GM23338 (cell line): ENCODE measurements around the gene PLXNA2. TPM values are rescaled to one million over a fixed set of nuclear protein-coding genes. Genes with fewer than 3 reads are reported as not detected.

Experiments
- ATAC-seq: fragments of 200-7000 bp; cut with Tn5 transposase; 3 replicates; pipeline ENCODE4 v1.9.1; 2020
- DNase-seq: peaks from one replicate; pipeline ENCODE4 v3.0.0-alpha.2; 2015; ENCODE audit warnings: low spot score
- H2AFZ ChIP-seq: fragments of 200-600 bp; sonication (generic); 2 replicates; pipeline ENCODE4 v1.8.0; 2016; ENCODE audit warnings: antibody characterized with exemption, mild to moderate bottlenecking, moderate library complexity
- H3F3A ChIP-seq: fragments of 200-600 bp; sonication (generic); replicated peaks from 2 replicates; pipeline ENCODE4 v1.8.0; 2017; ENCODE audit warnings: antibody characterized with exemption, mixed run types, low read depth
- H3K27ac ChIP-seq: fragments of 200-600 bp; sonication (generic); 2 replicates; pipeline ENCODE4 v1.6.1; 2016; ENCODE audit warnings: low read depth
- H3K27me3 ChIP-seq: fragments of 200-600 bp; sonication (generic); 2 replicates; pipeline ENCODE4 v1.8.0; 2016; ENCODE audit warnings: mild to moderate bottlenecking, mixed run types, moderate library complexity; ENCODE audit not compliant: insufficient read depth
- H3K36me3 ChIP-seq: fragments of 200-600 bp; sonication (generic); 2 replicates; pipeline ENCODE4 v1.8.0; 2016; ENCODE audit warnings: mild to moderate bottlenecking; ENCODE audit not compliant: insufficient read depth
- H3K4me1 ChIP-seq: fragments of 200-600 bp; sonication (generic); 2 replicates; pipeline ENCODE4 v1.8.0; 2016; ENCODE audit warnings: mild to moderate bottlenecking, moderate library complexity; ENCODE audit not compliant: insufficient read depth
- H3K4me2 ChIP-seq: fragments of 200-600 bp; sonication (generic); 2 replicates; pipeline ENCODE4 v1.7.1; 2017; ENCODE audit warnings: mixed run types
- H3K4me3 ChIP-seq: fragments of 200-600 bp; sonication (generic); 2 replicates; pipeline ENCODE4 v1.6.1; 2016; ENCODE audit warnings: mixed run types
- H3K79me2 ChIP-seq: fragments of 200-600 bp; sonication (generic); replicated peaks from 2 replicates; pipeline ENCODE4 v1.8.0; 2017; ENCODE audit warnings: mild to moderate bottlenecking; ENCODE audit not compliant: insufficient read depth
- H3K9me2 ChIP-seq: fragments of 200-600 bp; sonication (generic); 2 replicates; pipeline ENCODE4 v1.8.0; 2017; ENCODE audit not compliant: insufficient read depth
- H4K20me1 ChIP-seq: fragments of 200-600 bp; sonication (generic); replicated peaks from 2 replicates; pipeline ENCODE4 v1.8.0; 2017; ENCODE audit warnings: mild to moderate bottlenecking; ENCODE audit not compliant: insufficient read depth
- H3K27ac Mint-ChIP-seq: 2 replicates; pipeline ENCODE4 v1.8.0; 2020; ENCODE audit warnings: inconsistent platforms, mild to moderate bottlenecking, moderate library complexity, mixed read lengths
- H3K27me3 Mint-ChIP-seq: 3 replicates; pipeline ENCODE4 v1.8.0; 2022; ENCODE audit warnings: low read depth, mild to moderate bottlenecking, moderate library complexity, mixed read lengths, inconsistent platforms; ENCODE audit not compliant: insufficient read depth, poor library complexity
- H3K36me3 Mint-ChIP-seq: 3 replicates; pipeline ENCODE4 v1.8.0; 2021; ENCODE audit warnings: low read depth, mild to moderate bottlenecking, inconsistent platforms, moderate library complexity, mixed read lengths
- H3K4me1 Mint-ChIP-seq: 3 replicates; pipeline ENCODE4 v1.8.0; 2020; ENCODE audit warnings: mild to moderate bottlenecking, inconsistent platforms, mixed read lengths
- H3K4me3 Mint-ChIP-seq: 3 replicates; pipeline ENCODE4 v1.8.0; 2021; ENCODE audit warnings: moderate library complexity, mild to moderate bottlenecking, inconsistent platforms, mixed read lengths
- H3K9me3 Mint-ChIP-seq: 3 replicates; pipeline ENCODE4 v1.8.0; 2020; ENCODE audit warnings: moderate library complexity, mild to moderate bottlenecking, inconsistent platforms, mixed read lengths
- CREB1 ChIP-seq: fragments of 250-450 bp; sonication (Bioruptor Pico); IDR thresholded peaks from 2 replicates; pipeline ENCODE4 v1.5.0; 2020; ENCODE audit warnings: low read depth, mild to moderate bottlenecking, moderate library complexity
- EZH2 ChIP-seq: fragments of 200-600 bp; sonication (generic); IDR thresholded peaks from one replicate; pipeline ENCODE4 v1.8.0; 2017; ENCODE audit warnings: antibody characterized with exemption, mild to moderate bottlenecking, low read depth; ENCODE audit not compliant: unreplicated experiment
- EZH2phosphoT487 ChIP-seq: fragments of 200-600 bp; sonication (generic); IDR thresholded peaks from one replicate; pipeline ENCODE4 v1.8.1; 2018; ENCODE audit warnings: antibody characterized with exemption; ENCODE audit not compliant: unreplicated experiment
- JUNB ChIP-seq: IDR thresholded peaks from one replicate; pipeline ENCODE4 v1.6.1; 2016; ENCODE audit warnings: antibody characterized with exemption; ENCODE audit not compliant: unreplicated experiment
- NANOG ChIP-seq: IDR thresholded peaks from 2 replicates; pipeline ENCODE4 v1.6.1; 2016; ENCODE audit warnings: antibody characterized with exemption, borderline replicate concordance
- POLR2AphosphoS5 ChIP-seq: IDR thresholded peaks from 2 replicates; pipeline ENCODE4 v1.6.1; 2016; ENCODE audit warnings: antibody characterized with exemption, low read depth
- STAT1 ChIP-seq: IDR thresholded peaks from one replicate; pipeline ENCODE4 v1.6.1; 2016; ENCODE audit warnings: antibody characterized with exemption; ENCODE audit not compliant: unreplicated experiment
- ZNF114 ChIP-seq: fragments of 250-450 bp; sonication (Bioruptor Pico); IDR thresholded peaks from 2 replicates; pipeline ENCODE4 v1.5.0; 2020; ENCODE audit warnings: mild to moderate bottlenecking, moderate library complexity
- ZNF331 ChIP-seq: fragments of 250-450 bp; sonication (Bioruptor Pico); IDR thresholded peaks from 2 replicates; pipeline ENCODE4 v1.5.0; 2020; ENCODE audit warnings: low read depth, mild to moderate bottlenecking, moderate library complexity
- polyA plus RNA-seq: library from polyadenylated mRNA; unstranded; fragments of >200 nt; fragmentation: Nextera tagmentation; extraction: Ambion mirVana; gene quantifications from 2 replicates; pipeline ENCODE4 v1.2.1, GENCODE V29; 2016
- total RNA-seq: library from RNA; depleted of rRNA; stranded (reverse); fragments of >200 nt; shearing (Covaris generic); gene quantifications from 2 replicates; pipeline ENCODE4 v1.2.3, GENCODE V29; 2014
- TF ChIP-seq, protein P1 (sequence below): fragments of 250-450 bp; sonication (Bioruptor Pico); IDR thresholded peaks from 2 replicates; pipeline ENCODE4 v1.5.0; 2020; ENCODE audit warnings: mild to moderate bottlenecking, moderate library complexity
- TF ChIP-seq, protein P2 (sequence below): IDR thresholded peaks from one replicate; pipeline ENCODE4 v1.6.1; 2018; ENCODE audit warnings: antibody characterized with exemption; ENCODE audit not compliant: unreplicated experiment
- TF ChIP-seq, protein P3 (sequence below), 2 experiments: fragments of 200-600 bp in 1 of 2; sonication (generic) in 1 of 2; conservative IDR thresholded peaks; 2 replicates each; pipeline versions ENCODE4 v1.5.1 to v1.6.1; 2016 to 2017; ENCODE audit warnings: antibody characterized with exemption in 2 of 2, low read depth in 2 of 2, mild to moderate bottlenecking in 2 of 2, moderate library complexity in 1 of 2
- TF ChIP-seq, protein P4 (sequence below): IDR thresholded peaks from 2 replicates; pipeline ENCODE4 v1.6.1; 2016; ENCODE audit warnings: antibody characterized with exemption

PLXNA2 gene
- total and polyA plus RNA-seq, 2 experiments from 2014 or later, result 0.40 to 1.8 TPM

DNA sequence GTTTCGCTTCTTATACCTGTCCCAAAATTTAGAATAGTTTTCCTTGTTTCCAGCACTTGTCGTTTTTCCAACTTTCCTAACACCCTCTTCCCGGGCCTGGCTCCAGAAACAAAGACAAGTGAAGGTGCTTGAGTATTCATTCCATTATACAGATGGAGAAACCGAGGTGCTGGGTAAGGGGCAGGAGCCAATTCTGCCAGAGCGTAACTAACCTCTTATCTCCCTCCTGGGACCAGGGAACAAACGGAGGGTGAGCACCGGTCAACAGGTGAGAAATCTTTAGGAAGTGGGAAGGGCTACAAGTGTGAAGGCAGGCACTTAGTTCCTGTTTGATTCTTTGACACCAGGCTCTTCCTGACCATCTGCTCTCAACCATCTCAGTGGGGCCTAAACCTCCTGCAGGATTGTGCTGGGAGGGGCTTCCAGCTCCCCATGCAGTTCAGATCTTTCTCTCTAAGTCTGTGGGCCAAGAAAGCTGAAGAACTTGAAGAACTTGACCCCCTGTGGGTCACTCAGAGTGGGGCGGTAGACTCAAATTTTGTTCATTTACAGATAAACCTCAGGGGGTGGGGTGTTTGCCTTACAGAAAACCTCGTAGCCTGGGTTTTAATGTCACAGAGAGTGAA lies 8.7 kb downstream of the PLXNA2 start:
- Mint-ChIP-seq H3K27ac (no peak overlapping the region), H3K9me3 (no peaks in the 10 kb centered on the region), H3K4me1 (peaks cover 61% of the 10 kb centered on the region), H3K4me3 (no peak overlapping the region), H3K27me3 (peaks cover 9% of the 10 kb centered on the region), H3K36me3 (no peaks in the 10 kb centered on the region)
- Histone ChIP-seq H3K36me3 (no peaks in the 10 kb centered on the region), H3F3A (no peaks in the 10 kb centered on the region), H4K20me1 (no peaks in the 10 kb centered on the region), H3K4me2 (no peak overlapping the region), H3K79me2 (no peaks in the 10 kb centered on the region), H3K9me2 (no peaks in the 10 kb centered on the region), H3K4me1 (peaks cover 39% of the 10 kb centered on the region), H2AFZ (no peak overlapping the region), H3K4me3 (no peak overlapping the region), H3K27ac (no peak overlapping the region), H3K27me3 (peaks cover 10% of the 10 kb centered on the region; the same call in 1 of the 2 replicates)
- ATAC-seq, result no peak
- TF ChIP-seq CREB1 (CRISPR knock-in tag), result no peak
- no peak for TF ChIP-seq ZNF114
- TF ChIP-seq, protein P1, sequence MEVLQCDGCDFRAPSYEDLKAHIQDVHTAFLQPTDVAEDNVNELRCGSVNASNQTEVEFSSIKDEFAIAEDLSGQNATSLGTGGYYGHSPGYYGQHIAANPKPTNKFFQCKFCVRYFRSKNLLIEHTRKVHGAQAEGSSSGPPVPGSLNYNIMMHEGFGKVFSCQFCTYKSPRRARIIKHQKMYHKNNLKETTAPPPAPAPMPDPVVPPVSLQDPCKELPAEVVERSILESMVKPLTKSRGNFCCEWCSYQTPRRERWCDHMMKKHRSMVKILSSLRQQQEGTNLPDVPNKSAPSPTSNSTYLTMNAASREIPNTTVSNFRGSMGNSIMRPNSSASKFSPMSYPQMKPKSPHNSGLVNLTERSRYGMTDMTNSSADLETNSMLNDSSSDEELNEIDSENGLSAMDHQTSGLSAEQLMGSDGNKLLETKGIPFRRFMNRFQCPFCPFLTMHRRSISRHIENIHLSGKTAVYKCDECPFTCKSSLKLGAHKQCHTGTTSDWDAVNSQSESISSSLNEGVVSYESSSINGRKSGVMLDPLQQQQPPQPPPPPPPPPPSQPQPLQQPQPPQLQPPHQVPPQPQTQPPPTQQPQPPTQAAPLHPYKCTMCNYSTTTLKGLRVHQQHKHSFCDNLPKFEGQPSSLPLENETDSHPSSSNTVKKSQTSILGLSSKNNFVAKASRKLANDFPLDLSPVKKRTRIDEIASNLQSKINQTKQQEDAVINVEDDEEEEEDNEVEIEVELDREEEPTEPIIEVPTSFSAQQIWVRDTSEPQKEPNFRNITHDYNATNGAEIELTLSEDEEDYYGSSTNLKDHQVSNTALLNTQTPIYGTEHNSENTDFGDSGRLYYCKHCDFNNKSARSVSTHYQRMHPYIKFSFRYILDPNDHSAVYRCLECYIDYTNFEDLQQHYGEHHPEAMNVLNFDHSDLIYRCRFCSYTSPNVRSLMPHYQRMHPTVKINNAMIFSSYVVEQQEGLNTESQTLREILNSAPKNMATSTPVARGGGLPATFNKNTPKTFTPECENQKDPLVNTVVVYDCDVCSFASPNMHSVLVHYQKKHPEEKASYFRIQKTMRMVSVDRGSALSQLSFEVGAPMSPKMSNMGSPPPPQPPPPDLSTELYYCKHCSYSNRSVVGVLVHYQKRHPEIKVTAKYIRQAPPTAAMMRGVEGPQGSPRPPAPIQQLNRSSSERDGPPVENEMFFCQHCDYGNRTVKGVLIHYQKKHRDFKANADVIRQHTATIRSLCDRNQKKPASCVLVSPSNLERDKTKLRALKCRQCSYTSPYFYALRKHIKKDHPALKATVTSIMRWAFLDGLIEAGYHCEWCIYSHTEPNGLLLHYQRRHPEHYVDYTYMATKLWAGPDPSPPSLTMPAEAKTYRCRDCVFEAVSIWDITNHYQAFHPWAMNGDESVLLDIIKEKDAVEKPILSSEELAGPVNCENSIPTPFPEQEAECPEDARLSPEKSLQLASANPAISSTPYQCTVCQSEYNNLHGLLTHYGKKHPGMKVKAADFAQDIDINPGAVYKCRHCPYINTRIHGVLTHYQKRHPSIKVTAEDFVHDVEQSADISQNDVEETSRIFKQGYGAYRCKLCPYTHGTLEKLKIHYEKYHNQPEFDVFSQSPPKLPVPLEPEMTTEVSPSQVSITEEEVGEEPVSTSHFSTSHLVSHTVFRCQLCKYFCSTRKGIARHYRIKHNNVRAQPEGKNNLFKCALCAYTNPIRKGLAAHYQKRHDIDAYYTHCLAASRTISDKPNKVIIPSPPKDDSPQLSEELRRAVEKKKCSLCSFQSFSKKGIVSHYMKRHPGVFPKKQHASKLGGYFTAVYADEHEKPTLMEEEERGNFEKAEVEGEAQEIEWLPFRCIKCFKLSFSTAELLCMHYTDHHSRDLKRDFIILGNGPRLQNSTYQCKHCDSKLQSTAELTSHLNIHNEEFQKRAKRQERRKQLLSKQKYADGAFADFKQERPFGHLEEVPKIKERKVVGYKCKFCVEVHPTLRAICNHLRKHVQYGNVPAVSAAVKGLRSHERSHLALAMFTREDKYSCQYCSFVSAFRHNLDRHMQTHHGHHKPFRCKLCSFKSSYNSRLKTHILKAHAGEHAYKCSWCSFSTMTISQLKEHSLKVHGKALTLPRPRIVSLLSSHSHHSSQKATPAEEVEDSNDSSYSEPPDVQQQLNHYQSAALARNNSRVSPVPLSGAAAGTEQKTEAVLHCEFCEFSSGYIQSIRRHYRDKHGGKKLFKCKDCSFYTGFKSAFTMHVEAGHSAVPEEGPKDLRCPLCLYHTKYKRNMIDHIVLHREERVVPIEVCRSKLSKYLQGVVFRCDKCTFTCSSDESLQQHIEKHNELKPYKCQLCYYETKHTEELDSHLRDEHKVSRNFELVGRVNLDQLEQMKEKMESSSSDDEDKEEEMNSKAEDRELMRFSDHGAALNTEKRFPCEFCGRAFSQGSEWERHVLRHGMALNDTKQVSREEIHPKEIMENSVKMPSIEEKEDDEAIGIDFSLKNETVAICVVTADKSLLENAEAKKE (CRISPR knock-in tag), result no peak
- TF ChIP-seq, protein P2, sequence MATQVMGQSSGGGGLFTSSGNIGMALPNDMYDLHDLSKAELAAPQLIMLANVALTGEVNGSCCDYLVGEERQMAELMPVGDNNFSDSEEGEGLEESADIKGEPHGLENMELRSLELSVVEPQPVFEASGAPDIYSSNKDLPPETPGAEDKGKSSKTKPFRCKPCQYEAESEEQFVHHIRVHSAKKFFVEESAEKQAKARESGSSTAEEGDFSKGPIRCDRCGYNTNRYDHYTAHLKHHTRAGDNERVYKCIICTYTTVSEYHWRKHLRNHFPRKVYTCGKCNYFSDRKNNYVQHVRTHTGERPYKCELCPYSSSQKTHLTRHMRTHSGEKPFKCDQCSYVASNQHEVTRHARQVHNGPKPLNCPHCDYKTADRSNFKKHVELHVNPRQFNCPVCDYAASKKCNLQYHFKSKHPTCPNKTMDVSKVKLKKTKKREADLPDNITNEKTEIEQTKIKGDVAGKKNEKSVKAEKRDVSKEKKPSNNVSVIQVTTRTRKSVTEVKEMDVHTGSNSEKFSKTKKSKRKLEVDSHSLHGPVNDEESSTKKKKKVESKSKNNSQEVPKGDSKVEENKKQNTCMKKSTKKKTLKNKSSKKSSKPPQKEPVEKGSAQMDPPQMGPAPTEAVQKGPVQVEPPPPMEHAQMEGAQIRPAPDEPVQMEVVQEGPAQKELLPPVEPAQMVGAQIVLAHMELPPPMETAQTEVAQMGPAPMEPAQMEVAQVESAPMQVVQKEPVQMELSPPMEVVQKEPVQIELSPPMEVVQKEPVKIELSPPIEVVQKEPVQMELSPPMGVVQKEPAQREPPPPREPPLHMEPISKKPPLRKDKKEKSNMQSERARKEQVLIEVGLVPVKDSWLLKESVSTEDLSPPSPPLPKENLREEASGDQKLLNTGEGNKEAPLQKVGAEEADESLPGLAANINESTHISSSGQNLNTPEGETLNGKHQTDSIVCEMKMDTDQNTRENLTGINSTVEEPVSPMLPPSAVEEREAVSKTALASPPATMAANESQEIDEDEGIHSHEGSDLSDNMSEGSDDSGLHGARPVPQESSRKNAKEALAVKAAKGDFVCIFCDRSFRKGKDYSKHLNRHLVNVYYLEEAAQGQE, result no peak
- TF ChIP-seq EZH2, result no peak
- no peak for TF ChIP-seq EZH2phosphoT487
- TF ChIP-seq NANOG, result no peak
- TF ChIP-seq ZNF331 (CRISPR knock-in tag), result no peak
- no peak for TF ChIP-seq STAT1
- TF ChIP-seq JUNB, result no peak
- TF ChIP-seq POLR2AphosphoS5, result no peak
- TF ChIP-seq, protein P3, sequence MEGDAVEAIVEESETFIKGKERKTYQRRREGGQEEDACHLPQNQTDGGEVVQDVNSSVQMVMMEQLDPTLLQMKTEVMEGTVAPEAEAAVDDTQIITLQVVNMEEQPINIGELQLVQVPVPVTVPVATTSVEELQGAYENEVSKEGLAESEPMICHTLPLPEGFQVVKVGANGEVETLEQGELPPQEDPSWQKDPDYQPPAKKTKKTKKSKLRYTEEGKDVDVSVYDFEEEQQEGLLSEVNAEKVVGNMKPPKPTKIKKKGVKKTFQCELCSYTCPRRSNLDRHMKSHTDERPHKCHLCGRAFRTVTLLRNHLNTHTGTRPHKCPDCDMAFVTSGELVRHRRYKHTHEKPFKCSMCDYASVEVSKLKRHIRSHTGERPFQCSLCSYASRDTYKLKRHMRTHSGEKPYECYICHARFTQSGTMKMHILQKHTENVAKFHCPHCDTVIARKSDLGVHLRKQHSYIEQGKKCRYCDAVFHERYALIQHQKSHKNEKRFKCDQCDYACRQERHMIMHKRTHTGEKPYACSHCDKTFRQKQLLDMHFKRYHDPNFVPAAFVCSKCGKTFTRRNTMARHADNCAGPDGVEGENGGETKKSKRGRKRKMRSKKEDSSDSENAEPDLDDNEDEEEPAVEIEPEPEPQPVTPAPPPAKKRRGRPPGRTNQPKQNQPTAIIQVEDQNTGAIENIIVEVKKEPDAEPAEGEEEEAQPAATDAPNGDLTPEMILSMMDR (conservative IDR thresholded peaks at IDR 0.05; ENCODE audit: low read depth in 2 of 2), result no peak
- TF ChIP-seq, protein P4, sequence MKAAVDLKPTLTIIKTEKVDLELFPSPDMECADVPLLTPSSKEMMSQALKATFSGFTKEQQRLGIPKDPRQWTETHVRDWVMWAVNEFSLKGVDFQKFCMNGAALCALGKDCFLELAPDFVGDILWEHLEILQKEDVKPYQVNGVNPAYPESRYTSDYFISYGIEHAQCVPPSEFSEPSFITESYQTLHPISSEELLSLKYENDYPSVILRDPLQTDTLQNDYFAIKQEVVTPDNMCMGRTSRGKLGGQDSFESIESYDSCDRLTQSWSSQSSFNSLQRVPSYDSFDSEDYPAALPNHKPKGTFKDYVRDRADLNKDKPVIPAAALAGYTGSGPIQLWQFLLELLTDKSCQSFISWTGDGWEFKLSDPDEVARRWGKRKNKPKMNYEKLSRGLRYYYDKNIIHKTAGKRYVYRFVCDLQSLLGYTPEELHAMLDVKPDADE, result no peak
- no peak for DNase-seq
